Mammary epithelial cell (primary cell): ENCODE data around the gene RSPH3.

Experiments used
- CTCF ChIP-seq, 2 donors: IDR thresholded peaks in 1 of 2; conservative IDR thresholded peaks in 1 of 2; 2 replicates each; pipeline ENCODE4 v1.5.1; 2011 to 2012; ENCODE audit warnings: inconsistent platforms in 2 of 2, low read length in 2 of 2, mild to moderate bottlenecking in 2 of 2, control low read depth in 1 of 2, low read depth in 1 of 2; ENCODE audit not compliant: insufficient read depth in 1 of 2; ENCODE audit errors: extremely low read depth in 1 of 2
- EZH2 ChIP-seq: IDR thresholded peaks from 2 replicates; pipeline ENCODE4 v1.6.1; 2012; ENCODE audit warnings: low read length, inconsistent platforms, borderline replicate concordance

- TF ChIP-seq CTCF (conservative IDR thresholded peaks at IDR 0.05 in 1 of 2, IDR thresholded peaks at IDR 0.05 in 1 of 2; ENCODE audit: extremely low read depth in 1 of 2, insufficient read depth in 1 of 2, low read depth in 1 of 2, low read length in 2 of 2) (no peak), EZH2 (no peak)
Observed at GRCh38 chr6:158977382-158977781, 22.6 kb downstream of the RSPH3 start.
